Hepatocyte (in vitro differentiated cells): Measurements from ENCODE around the gene RNF166.

Experiments
- EZH2 ChIP-seq: fragments of 200-600 bp; sonication (generic); IDR thresholded peaks from 2 replicates; pipeline ENCODE4 v1.6.1; 2016; ENCODE audit warnings: antibody characterized with exemption, mild to moderate bottlenecking, borderline replicate concordance
- TF ChIP-seq, protein P1 (sequence below): fragments of 200-600 bp; sonication (generic); IDR thresholded peaks from 2 replicates; pipeline ENCODE4 v1.5.1; 2016; ENCODE audit warnings: antibody characterized with exemption, mild to moderate bottlenecking; ENCODE audit not compliant: poor library complexity

DNA sequence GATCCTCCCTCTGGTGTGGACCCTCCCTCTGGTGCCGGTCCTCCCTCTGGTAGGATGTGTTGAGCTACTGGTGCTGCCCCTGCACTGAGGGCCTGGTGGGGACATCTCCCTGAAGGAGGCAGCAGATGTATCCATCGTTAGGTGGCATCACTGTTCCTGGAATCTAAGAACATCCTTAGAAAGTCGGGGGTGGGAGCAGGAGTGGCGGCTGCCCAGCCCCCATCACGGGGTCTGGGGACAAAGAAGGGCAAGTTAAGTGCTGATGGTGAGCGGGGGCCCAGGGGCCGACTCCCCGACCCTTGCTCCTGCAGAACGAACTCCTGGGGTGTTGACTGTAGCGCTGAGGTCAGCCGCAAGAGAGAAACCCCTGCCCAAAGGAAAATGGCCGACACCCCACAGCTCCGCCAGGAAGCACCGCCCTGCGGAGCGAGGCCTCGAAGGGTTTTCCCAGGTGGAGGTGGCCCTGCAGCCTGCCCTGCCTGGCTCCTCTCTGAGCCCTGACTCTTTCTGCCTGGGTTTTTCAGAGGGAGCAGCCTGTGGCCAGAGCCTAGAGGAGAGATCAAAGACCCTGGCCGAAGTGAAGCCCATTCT lies 5.6 kb upstream of the RNF166 start:
- no peak for TF ChIP-seq EZH2
- TF ChIP-seq, protein P1, sequence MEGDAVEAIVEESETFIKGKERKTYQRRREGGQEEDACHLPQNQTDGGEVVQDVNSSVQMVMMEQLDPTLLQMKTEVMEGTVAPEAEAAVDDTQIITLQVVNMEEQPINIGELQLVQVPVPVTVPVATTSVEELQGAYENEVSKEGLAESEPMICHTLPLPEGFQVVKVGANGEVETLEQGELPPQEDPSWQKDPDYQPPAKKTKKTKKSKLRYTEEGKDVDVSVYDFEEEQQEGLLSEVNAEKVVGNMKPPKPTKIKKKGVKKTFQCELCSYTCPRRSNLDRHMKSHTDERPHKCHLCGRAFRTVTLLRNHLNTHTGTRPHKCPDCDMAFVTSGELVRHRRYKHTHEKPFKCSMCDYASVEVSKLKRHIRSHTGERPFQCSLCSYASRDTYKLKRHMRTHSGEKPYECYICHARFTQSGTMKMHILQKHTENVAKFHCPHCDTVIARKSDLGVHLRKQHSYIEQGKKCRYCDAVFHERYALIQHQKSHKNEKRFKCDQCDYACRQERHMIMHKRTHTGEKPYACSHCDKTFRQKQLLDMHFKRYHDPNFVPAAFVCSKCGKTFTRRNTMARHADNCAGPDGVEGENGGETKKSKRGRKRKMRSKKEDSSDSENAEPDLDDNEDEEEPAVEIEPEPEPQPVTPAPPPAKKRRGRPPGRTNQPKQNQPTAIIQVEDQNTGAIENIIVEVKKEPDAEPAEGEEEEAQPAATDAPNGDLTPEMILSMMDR = no peak
